ENCODE results near the gene IPCEF1.
"Not testable (repeated sequence)": the region's sequence is repeated elsewhere in the genome, so short reads cannot be mapped to it uniquely, and the experiment has no call there.

The IPCEF1 gene

GRCh38 chr6:154202339-154202738, 154.3 kb downstream of the IPCEF1 start:
- no peak overlapping the region for H3K4me3 ChIP-seq (ENCODE audit: low read length)
- no peak for TF ChIP-seq ZNF274 (IDR thresholded peaks at IDR 0.05; ENCODE audit: low read depth, low read length)

GRCh38 chr6:154201688-154202087, 154.9 kb downstream of the IPCEF1 start:
- H3K4me3 ChIP-seq (ENCODE audit: low read length): not testable (repeated sequence)

GRCh38 chr6:154197196-154197860, 159.3 kb downstream of the IPCEF1 start:
- H3K4me3 ChIP-seq (ENCODE audit: low read length): no peak overlapping the region
- TF ChIP-seq ZNF274 (IDR thresholded peaks at IDR 0.05; ENCODE audit: low read depth, low read length): no peak

GRCh38 chr6:154196333-154196885, 160.2 kb downstream of the IPCEF1 start:
- H3K4me3 ChIP-seq (ENCODE audit: low read length): no peak overlapping the region
- no peak for TF ChIP-seq ZNF274 (IDR thresholded peaks at IDR 0.05; ENCODE audit: low read depth, low read length)

GRCh38 chr6:154187714-154188113, 168.9 kb downstream of the IPCEF1 start:
- TF ChIP-seq ZNF274 (IDR thresholded peaks at IDR 0.05; ENCODE audit: low read depth, low read length): no peak
- H3K4me3 ChIP-seq (ENCODE audit: low read length): no peak overlapping the region

- H3K4me3 ChIP-seq (ENCODE audit: low read length): no peak overlapping the region
- no peak for TF ChIP-seq ZNF274 (IDR thresholded peaks at IDR 0.05; ENCODE audit: low read depth, low read length)
Measured at GRCh38 chr6:154187203-154187602, 169.4 kb downstream of the IPCEF1 start.

GRCh38 chr6:154179434-154179833, 177.2 kb downstream of the IPCEF1 start:
- no peak for TF ChIP-seq ZNF274 (IDR thresholded peaks at IDR 0.05; ENCODE audit: low read depth, low read length)
- no peak overlapping the region for H3K4me3 ChIP-seq (ENCODE audit: low read length)

- not testable (repeated sequence) for H3K4me3 ChIP-seq (ENCODE audit: low read length)
Measured at GRCh38 chr6:154172393-154172792, 184.2 kb downstream of the IPCEF1 start.

GRCh38 chr6:154170106-154170505, 186.5 kb downstream of the IPCEF1 start:
- no peak for TF ChIP-seq ZNF274 (IDR thresholded peaks at IDR 0.05; ENCODE audit: low read depth, low read length)
- H3K4me3 ChIP-seq (ENCODE audit: low read length): no peak overlapping the region

- H3K4me3 ChIP-seq (ENCODE audit: low read length): no peak overlapping the region
- TF ChIP-seq ZNF274 (IDR thresholded peaks at IDR 0.05; ENCODE audit: low read depth, low read length): no peak
Measured at GRCh38 chr6:154169193-154169847, 187.3 kb downstream of the IPCEF1 start.

- no peak overlapping the region for H3K4me3 ChIP-seq (ENCODE audit: low read length)
- no peak for TF ChIP-seq ZNF274 (IDR thresholded peaks at IDR 0.05; ENCODE audit: low read depth, low read length)
Measured at GRCh38 chr6:154167126-154167525, 189.5 kb downstream of the IPCEF1 start.

GRCh38 chr6:154166140-154166539, 190.5 kb downstream of the IPCEF1 start:
- H3K4me3 ChIP-seq (ENCODE audit: low read length): no peak overlapping the region
- TF ChIP-seq ZNF274 (IDR thresholded peaks at IDR 0.05; ENCODE audit: low read depth, low read length): no peak

- TF ChIP-seq ZNF274 (IDR thresholded peaks at IDR 0.05; ENCODE audit: low read depth, low read length): no peak
Measured at GRCh38 chr6:154165478-154165877, 191.1 kb downstream of the IPCEF1 start.

GRCh38 chr6:154164397-154164796, 192.2 kb downstream of the IPCEF1 start:
- no peak overlapping the region for H3K4me3 ChIP-seq (ENCODE audit: low read length)
- TF ChIP-seq ZNF274 (IDR thresholded peaks at IDR 0.05; ENCODE audit: low read depth, low read length): no peak

More at GRCh38 chr6:154165478-154165877, 191.1 kb downstream of the IPCEF1 start:
- no peak overlapping the region for H3K4me3 ChIP-seq (ENCODE audit: low read length)

GRCh38 chr6:154161689-154162088, 194.9 kb downstream of the IPCEF1 start:
- no peak for TF ChIP-seq ZNF274 (IDR thresholded peaks at IDR 0.05; ENCODE audit: low read depth, low read length)
- H3K4me3 ChIP-seq (ENCODE audit: low read length): no peak overlapping the region; the same call in 1 of the 2 replicates
